Measurements from ENCODE around the gene STK11.

GRCh38 chr19:1267477-1268225, 62.1 kb downstream of the STK11 start:
- TF ChIP-seq, protein P1, sequence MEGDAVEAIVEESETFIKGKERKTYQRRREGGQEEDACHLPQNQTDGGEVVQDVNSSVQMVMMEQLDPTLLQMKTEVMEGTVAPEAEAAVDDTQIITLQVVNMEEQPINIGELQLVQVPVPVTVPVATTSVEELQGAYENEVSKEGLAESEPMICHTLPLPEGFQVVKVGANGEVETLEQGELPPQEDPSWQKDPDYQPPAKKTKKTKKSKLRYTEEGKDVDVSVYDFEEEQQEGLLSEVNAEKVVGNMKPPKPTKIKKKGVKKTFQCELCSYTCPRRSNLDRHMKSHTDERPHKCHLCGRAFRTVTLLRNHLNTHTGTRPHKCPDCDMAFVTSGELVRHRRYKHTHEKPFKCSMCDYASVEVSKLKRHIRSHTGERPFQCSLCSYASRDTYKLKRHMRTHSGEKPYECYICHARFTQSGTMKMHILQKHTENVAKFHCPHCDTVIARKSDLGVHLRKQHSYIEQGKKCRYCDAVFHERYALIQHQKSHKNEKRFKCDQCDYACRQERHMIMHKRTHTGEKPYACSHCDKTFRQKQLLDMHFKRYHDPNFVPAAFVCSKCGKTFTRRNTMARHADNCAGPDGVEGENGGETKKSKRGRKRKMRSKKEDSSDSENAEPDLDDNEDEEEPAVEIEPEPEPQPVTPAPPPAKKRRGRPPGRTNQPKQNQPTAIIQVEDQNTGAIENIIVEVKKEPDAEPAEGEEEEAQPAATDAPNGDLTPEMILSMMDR (IDR thresholded peaks at IDR 0.05), result no peak
- TF ChIP-seq SIN3A (IDR thresholded peaks at IDR 0.05; ENCODE audit: borderline replicate concordance, insufficient read depth, low read depth, low read length), result no peak
